D341Med (cell line): ENCODE measurements around the gene MLEC.
A peak's percentile ranks its signal among the peaks of the same experiment; 100 is the strongest.

Experiments
- DNase-seq: peaks from one replicate; pipeline ENCODE4 v3.0.0; 2012; ENCODE audit warnings: low spot score

Gene MLEC, protein sequence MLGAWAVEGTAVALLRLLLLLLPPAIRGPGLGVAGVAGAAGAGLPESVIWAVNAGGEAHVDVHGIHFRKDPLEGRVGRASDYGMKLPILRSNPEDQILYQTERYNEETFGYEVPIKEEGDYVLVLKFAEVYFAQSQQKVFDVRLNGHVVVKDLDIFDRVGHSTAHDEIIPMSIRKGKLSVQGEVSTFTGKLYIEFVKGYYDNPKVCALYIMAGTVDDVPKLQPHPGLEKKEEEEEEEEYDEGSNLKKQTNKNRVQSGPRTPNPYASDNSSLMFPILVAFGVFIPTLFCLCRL

DNA sequence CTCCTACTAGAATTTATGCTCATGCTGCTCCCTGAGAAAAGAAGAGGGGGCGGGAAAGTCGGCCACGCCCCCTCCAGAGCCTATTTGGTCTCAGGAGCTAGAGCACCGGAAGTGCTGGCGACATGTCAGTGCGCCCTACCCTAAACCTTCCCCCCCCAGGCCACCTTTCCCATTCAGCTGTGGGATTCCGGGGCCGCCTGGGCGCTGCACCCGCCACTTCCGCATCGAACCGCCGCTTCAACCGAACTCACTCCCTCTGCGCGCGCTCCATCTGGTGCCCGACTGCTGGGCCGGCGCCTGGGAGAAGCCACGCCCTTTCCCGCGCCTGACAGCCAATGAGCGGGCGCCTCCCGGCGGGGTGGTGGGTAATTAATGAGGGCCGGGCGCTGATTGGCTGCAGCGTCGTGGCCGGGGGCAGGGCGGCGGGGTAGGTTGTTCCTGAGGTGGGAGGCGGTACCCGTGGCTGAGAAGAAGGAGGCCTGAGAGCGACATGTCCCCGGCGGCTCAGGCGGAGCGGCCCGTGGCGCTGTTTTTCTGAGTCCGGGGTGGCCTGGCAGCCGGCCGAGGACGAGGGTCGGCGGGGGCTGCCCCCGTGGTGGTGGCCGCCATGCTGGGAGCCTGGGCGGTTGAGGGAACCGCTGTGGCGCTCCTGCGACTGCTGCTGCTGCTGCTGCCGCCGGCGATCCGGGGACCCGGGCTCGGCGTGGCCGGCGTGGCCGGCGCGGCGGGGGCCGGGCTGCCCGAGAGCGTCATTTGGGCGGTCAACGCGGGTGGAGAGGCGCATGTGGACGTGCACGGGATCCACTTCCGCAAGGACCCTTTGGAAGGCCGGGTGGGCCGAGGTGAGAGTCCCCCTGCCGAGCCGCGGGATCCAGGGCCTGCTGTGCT, at the start of gene MLEC:
Gene MLEC, plus strand, starts transcription at position 460 of the 888 bp plus-strand sequence. Its CDS starts 148 bp downstream, at position 608.
- peak; percentile 100 for DNase-seq

DNA sequence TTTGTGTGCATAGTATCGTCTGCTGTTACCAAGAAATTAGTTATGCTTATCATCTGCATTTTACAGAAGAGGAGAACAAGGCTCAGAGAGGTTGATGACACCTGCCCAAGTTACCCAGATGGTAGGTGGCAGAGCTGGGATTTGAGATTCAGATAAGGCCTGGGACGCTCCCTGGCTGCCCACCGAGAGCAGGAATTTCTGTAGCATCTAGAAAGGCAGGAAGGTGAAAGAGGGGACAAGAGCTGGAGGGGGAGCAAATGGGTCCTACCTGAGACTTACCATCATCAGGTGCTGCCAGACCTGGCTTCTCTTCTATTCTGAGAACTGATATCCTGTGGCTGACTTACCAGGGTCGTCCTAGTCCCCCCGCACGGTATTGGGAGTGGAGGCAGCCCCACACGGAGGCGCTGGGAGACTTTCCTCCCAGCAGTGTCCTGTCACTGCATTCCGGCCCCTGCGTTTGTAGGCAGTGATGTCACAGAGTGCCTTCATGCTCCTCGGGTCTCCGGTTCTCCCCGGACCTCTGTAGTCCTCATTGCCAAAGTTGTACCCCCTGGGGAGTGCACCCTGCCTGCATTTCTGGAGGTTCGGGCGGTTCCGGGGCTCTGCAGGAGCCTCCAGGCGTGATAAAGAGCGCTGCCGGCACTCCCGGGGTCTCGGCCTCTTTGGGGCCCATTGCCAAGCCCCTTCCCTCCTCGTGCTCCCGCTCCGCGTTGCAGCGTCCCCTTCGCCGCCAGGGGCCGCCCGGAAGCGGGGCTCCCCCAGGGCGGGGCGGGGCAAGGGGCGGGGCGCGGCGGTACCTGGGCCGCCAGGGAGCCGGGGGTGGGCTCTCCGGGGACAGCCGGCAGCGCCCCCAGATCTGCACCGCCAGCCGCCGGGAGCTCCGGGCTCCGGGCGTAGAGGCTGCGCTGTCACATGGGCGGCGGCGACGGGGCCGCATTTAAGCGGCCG, 46.9 kb upstream of the MLEC start, which contains the start of gene CABP1:
Gene CABP1, plus strand, starts transcription at position 856 of the 951 bp plus-strand sequence. Its CDS starts 60 bp downstream, at position 916.
- peak; percentile 88 for DNase-seq

DNA sequence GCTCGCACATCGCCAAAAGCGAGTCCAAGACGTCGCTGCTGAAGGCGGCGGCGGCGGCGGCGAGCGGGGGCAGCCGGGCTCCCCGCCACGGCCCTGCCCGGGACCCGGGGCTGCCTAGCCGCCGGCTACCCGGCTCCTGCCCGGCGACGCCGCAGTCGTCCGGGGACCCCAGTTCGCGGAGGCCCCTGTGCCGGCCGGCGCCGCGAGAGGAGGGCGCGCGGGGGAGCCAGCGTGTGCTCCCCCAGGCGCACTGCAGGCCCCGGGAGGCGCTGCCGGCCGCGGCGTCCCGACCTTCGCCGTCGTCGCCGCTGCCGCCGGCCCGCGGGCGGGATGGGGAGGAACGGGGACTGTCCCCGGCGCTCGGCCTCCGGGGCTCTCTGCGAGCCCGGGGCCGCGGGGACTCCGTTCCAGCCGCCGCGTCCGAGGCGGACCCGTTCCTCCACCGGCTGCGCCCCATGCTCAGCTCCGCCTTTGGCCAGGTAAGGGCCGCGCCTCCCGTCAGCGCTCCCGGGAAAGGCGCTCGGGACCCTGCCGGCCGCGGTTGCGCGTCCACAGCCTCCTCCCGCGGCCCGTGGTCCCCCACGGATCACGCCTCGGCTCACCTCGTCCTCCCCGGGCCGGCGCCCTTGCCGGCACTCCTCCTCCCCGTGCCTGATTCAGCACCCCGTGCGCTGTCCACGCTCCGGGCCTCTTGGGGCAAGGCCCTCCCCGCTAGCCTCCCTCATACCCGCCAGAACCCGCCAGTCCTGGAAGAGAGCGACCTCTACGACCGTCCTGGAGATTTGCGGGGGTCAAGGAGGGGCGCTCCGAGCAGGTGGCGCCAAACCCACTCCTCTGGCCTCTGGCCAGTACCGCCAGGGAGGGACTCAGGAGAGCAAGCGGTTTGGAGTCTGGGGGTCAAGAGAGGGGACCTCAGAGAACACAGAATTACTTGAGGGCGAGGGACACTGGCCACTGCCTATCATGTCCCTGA, 45.8 kb upstream of the MLEC start:
- DNase-seq = peak; percentile 70

DNA sequence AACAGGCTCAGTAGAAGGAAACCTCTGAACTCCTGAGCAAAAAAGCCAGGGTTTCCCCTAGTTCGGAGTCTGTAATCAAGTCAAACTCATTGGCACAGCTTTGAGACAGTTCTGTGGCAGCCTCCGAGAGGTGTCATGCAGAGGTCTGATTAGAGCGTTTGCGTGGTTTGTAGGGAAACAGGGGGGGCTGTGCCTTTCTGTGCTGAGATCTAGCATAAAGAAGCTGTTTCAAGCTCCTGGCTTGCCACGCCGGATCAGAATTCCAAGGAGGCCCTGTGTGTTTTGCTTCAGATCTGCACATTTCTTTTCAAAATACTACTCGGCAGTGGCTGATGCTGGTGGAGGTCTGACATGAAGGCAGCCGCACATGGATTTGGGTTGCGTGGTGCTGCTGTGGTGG, 44.8 kb upstream of the MLEC start:
- no peak for DNase-seq

DNA sequence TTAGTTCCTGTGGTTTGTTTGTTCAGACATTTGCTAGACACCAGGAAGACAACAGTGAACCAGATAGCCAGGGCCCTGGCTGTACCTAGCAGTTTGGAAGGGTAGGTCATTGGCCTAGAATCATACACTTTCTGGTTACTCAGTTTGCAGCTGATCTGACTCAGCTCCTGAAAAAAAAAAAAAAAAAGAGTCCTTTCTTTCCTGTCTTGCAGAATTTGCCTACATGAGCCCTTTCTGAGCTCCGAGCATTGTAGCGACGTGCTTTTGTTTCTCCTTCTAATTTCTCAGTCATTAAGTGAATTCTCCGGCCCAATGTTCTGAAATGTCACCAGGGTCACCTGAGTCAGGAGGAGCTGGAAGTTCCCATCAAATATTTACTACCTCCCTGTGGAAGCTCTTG, 44.1 kb upstream of the MLEC start:
- no peak for DNase-seq

DNA sequence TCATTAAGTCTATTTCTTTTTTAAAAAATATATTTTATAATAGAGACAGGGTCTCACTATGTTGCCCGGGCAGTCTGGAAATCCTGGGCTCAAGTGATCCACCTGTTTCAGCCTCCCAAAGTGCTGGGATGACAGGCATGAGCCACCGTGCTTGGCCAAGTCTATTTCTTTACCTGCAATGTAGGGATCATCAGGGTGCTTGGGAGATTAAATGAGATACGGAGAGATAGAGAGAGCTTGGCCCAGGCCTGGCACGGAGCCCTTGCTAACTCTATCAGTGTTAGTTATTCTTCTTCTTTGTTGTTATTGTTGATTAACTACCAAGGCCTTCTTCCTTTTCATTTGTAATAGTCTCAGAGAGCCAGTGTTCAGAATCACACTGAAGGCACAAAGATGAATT, 43.4 kb upstream of the MLEC start:
- DNase-seq = no peak

DNA sequence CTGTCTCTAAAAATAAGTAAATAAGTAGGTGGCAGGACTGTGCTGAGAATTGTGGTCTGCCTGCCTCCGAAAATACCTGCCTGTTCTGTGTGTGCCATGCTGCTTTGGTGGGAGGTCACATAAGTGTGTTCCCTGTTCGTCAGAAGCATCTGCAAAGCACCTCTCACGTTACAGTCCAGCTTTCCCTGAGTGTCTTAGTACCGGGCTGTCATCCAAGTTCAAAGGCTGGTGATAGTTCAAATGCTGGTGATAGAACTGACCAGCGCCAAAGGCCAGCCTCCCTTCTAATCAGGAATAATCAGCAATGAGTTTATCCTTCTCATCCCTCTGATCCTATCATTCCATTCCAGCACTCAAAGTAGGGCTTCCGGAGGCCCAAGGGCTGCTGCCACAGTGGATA, 40.9 kb upstream of the MLEC start:
- no peak for DNase-seq

DNA sequence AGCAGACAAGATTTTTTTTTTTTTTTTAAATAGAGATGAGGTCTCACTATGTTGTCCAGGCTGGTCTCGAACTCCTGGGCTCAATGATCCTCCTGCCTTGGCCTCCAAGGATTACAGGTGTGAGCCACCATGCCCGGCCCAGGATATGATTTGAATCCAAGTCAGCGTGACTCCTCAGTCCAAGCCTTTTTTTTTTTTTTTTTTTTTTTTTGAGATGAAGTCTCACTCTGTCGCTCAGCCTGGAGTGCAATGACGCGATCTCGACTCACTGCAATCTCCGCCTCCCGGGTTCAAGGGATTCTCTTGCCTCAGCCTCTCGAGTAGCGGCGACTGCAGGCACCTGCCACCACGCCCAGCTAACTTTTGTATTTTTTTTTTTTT, 39.6 kb upstream of the MLEC start:
- no peak for DNase-seq

DNA sequence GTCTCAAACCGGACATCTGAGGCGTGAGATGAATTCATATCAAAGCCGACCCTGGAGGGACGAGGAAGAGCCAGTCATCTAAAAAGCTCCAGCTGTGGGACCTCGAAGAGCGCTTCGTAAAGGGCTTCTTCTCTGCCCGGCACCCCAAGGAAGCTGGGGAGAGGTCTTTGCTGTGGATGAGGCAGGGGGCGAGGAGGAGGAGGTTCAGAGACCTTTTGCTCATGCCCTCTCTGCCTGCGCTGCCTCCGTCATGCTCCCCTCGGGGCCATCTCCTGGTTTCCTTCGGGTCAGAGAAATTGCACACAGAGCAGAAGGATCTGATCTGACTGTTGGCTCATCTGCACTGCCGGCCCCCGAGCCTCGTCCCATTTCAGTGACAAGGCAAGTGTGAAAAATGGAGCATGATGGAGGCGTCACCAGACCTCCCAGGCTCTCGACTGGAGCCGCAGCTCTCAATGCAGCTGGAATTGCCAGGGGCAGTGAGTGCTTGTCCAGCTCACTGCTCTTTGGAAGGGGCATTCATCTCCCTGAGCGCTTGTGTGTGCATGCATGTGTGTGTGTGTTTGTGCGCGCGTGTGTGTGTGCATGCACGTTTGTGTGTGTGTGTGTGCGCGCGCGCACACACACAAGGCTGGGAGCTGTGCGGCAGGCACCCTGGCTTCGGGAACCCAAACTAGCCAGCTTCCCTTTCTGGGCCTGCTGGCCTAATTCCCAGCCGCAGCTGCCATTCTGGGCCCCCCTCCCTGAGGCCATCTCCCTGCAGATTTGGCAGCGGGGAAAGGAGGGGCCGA, 37.3 kb upstream of the MLEC start:
- DNase-seq = peak; percentile 57

DNA sequence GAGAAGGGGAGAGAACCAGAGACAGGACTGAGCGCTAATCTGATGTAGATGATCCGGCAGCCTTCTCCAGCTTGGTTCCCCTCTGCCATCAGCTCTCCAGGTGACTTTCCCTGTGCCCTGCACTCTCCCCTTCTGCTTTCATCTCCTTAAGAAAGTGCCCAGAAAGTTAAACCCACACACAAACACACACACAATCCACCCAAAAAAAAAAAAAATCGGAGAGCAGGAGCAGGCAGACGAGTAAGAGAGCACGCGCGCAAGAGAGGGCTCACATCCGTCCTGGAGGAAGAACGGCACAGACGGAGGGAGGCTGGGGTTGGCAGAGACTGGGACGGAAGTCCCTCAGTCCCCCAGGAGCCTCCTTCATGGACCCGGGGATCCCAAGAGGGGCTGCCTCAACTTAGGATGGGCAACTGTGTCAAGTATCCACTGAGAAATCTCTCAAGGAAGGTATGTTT, 36.7 kb upstream of the MLEC start:
- DNase-seq = no peak

DNA sequence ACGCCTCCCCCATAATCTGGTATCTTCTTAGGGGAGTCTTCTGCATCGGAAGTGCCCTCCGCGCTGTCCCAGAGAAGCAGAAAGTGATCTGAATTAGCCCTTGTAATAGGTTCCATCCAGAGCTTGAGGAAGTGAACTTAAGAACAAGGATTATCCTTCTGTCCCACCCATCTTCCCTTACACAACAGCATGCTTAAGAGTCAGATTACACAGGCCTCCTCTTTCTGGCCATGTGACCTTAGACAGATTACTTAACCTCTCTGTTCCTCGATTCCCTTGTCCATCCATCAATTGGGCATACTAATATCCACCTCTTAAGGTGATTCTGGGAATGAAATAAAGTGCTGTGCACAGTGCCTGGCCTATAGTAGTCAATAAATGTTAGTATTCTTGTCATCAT, 35.1 kb upstream of the MLEC start:
- DNase-seq = no peak

DNA sequence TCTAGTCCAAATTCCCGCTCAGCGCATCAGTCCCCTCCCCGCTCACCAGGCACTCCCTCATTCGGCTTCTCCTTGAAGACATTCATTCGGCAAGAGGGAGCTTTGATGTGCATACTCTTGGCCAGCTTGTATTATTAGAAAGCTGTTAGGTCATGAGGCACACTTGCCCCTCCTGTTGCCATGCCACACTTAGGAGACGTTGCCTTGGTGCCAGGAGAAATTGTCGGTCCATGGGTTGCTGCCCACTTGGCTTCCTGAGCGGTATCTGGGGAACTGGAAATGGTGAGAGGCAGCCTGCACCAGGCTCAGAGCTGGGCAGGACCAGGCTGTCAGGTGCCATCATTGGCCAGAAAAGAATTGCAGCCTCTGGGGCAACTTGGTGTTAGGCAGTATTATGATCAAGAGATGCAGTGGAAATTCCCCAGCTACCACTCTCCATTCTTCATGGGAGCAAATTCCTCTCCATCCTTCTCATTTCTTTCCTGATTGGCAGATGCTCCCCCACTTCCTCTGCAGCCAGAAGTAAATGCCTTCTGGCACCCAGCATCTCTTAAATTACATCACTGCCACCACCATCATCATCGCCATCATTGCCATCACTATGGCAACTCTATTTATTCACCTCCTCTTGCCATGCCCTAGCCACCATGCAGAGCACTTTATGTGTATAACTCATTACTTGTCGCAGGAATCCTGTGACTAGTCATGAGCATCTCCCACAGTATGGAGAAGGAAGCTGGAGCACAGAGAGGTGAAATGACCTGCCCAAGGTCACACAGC, 34.1 kb upstream of the MLEC start:
- DNase-seq = no peak

DNA sequence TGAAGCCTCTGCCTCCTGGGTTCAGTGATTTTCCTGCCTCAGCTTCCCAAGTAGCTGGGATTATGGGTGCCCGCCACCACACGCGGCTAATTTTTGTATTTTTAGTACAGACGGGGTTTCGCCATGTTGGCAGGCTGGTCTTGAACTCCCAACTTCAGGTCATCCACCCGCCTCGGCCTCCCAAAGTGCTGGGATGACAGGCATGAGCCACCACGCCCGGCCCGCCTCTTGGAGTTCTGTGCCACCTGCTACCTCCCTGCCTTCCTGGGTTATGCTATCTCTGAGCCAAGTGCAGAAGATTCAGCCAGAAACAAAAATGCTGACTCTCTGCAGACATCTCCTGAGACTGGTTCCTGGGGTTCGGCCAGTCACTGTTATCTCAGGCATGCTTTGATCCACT, 33.3 kb upstream of the MLEC start:
- no peak for DNase-seq

DNA sequence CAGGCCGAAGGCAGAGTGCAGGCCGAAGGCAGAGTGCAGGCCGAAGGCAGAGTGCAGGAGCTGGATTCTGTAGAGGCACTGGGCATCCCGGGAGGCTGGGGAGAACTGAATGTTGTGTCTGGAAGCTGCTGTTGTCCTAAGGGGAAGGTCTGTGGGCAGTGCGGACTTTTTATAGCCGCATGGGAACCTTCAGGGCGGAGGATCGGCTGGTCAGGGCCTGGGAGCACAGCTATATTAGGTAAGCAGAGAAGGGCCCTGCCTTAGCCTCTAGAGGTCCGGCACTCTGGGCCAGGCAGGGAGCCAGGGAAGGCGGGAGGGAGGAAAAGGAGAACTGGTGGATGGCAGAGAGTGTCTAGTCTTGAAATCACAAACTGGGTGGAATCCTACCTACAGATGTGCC, 32.3 kb upstream of the MLEC start:
- DNase-seq = no peak

DNA sequence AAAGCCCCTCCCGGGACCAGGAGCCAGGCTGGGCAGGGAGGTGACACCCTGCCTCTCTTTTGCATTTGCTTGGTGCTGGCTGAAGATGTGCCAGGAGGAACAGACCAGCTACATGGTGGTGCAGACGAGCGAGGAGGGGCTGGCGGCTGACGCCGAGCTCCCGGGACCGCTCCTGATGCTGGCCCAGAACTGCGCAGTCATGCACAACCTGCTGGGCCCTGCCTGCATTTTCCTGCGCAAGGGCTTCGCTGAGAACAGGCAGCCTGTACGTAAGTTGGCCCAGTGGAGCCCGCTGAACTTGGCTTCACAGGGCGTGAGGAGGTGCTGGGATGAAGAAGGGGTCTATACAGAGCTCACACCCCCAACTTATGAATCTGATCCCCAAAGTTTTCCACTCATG, 30.9 kb upstream of the MLEC start:
- no peak for DNase-seq

DNA sequence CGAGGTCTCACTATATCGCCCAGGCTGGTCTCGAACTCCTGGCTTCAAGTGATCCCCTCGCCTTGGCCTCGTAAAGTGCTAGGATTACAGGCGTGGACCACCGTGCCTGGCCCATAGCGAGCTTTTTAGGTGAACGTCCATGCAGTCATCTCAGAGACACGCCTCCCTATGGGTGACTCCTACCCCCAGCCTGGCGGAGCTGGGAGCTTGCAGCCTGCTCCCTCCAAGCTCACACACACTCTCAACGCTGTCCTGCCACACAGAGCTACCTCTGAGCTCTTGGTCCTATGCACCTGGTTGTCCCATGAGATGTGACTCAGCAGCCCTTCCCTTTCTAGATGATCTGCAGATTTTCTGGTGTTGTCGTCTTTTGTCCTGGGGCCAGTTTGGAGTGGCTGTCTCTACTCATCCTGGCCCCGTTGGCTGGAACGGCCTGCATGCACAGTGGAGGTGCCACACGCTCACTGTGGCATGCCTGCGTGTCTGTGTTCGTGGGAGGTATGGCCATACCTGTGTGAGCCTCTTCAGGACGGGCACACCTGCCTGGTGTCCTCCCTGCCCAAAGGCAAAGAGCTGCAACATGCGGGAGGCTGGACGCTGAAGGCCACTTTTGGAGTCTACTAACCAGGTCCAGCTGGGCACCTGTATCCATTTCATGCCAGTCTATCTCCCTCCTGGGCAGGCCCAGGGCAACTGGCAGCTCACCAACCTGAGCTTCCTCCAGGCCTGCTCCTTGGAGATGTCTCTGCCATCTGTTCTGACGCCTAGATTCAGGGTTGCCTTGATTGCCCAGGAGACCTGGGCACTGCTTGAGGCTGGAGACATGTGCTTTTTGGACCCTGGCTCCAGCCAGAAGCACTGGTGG, 28.4 kb upstream of the MLEC start:
- no peak for DNase-seq

DNA sequence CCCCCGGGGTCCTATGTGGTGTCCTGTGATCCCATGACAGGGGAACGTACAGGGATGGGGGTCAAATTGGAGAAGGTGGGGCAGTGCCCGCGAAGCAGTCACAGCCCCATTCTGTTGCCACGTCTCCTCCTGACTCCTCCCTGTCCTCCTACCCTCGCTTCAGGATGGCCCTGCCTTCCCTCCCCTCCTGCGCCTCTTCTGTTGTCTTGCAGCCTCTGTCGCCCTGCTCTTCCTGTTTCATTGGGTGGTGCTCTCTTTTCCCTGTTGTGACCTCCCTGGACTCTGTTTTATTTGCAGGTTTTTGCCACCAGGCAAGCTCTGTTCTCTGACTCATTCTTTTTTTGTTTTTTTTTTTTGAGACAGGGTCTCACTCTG, 27.8 kb upstream of the MLEC start:
- no peak for DNase-seq

DNA sequence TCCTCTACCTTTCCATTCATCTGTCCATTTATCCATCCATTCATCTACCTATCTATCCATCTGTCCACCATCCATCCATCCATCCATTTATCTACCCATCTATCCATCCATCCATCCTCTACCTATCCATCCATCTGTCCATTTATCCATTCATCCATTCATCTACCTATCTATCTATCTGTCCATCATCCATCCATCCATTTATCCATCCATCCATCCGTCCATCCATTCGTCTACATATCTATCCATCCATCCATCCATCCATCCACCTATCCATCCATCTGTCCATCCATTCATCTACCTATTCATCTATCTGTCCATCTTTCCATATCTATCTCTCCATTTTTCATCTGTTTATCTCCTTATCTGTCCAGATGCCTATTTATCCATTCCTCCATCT, 25.5 kb upstream of the MLEC start:
- DNase-seq = no peak
